ENCODE measurements around the gene NPB.

GRCh38 chr17:81912441-81913309 is 10.6 kb downstream of the NPB start:
- TF ChIP-seq CTCF (IDR thresholded peaks at IDR 0.05) (no peak), POLR2A (IDR thresholded peaks at IDR 0.05) (no peak)
